HEK293T (cell line): Measurements from ENCODE around the gene SPAST.
"Not testable (repeated sequence)": the region's sequence is repeated elsewhere in the genome, so short reads cannot be mapped to it uniquely, and the experiment has no call there.

Experiments used
- CTCF ChIA-PET: fragments of 350-600 bp; formaldehyde crosslinking; extraction: SDS; loops from one replicate; lab custom pipeline; 2021; ENCODE audit warnings: antibody characterized with exemption, inconsistent platforms; lab: Yijun Ruan, JAX
- POLR2A ChIA-PET: fragments of 350-600 bp; formaldehyde crosslinking; extraction: SDS; loops from one replicate; lab custom pipeline; 2020; ENCODE audit warnings: antibody characterized with exemption, inconsistent platforms; lab: Yijun Ruan, JAX
- DNase-seq: peaks from one replicate; pipeline ENCODE4 v3.0.0; 2012; ENCODE audit warnings: mixed read lengths; ENCODE audit errors: extremely low spot score
- ARNT ChIP-seq: fragments of 450-650 bp; IDR thresholded peaks from 2 replicates; pipeline ENCODE4 v1.6.1; 2017; ENCODE audit warnings: mild to moderate bottlenecking
- BHLHE40 ChIP-seq: fragments of 450-650 bp; IDR thresholded peaks from 2 replicates; pipeline ENCODE4 v1.6.1; 2016; ENCODE audit warnings: mild to moderate bottlenecking, moderate library complexity, borderline replicate concordance
- CTBP1 ChIP-seq: fragments of 450-650 bp; IDR thresholded peaks from 2 replicates; pipeline ENCODE4 v1.6.1; 2016; ENCODE audit warnings: borderline replicate concordance
- ELF4 ChIP-seq: fragments of 450-650 bp; IDR thresholded peaks from 2 replicates; pipeline ENCODE4 v1.6.1; 2017; ENCODE audit warnings: antibody characterized with exemption
- FOXA1 ChIP-seq: fragments of 450-650 bp; IDR thresholded peaks from 2 replicates; pipeline ENCODE4 v1.6.1; 2016; ENCODE audit warnings: mild to moderate bottlenecking
- FOXK2 ChIP-seq: fragments of 450-650 bp; IDR thresholded peaks from 2 replicates; pipeline ENCODE4 v1.6.1; 2016; ENCODE audit warnings: mild to moderate bottlenecking
- FOXM1 ChIP-seq: fragments of 450-650 bp; IDR thresholded peaks from 2 replicates; pipeline ENCODE4 v1.6.1; 2017; ENCODE audit warnings: mild to moderate bottlenecking, borderline replicate concordance
- HDGF ChIP-seq: fragments of 450-650 bp; IDR thresholded peaks from 2 replicates; pipeline ENCODE4 v1.6.1; 2017; ENCODE audit warnings: antibody characterized with exemption, borderline replicate concordance
- L3MBTL2 ChIP-seq: fragments of 450-650 bp; conservative IDR thresholded peaks from 2 replicates; pipeline ENCODE4 v1.6.1; 2016; ENCODE audit warnings: mild to moderate bottlenecking
- LEF1 ChIP-seq: fragments of 450-650 bp; IDR thresholded peaks from 2 replicates; pipeline ENCODE4 v1.6.1; 2017; ENCODE audit warnings: mild to moderate bottlenecking, borderline replicate concordance
- NFRKB ChIP-seq: fragments of 450-650 bp; IDR thresholded peaks from 2 replicates; pipeline ENCODE4 v1.6.1; 2016; ENCODE audit warnings: mild to moderate bottlenecking, moderate library complexity
- SP1 ChIP-seq: fragments of 450-650 bp; IDR thresholded peaks from 2 replicates; pipeline ENCODE4 v1.6.1; 2017
- SUZ12 ChIP-seq: fragments of 450-650 bp; IDR thresholded peaks from 2 replicates; pipeline ENCODE4 v1.6.1; 2016; ENCODE audit warnings: mild to moderate bottlenecking
- TARDBP ChIP-seq: fragments of 450-650 bp; IDR thresholded peaks from 2 replicates; pipeline ENCODE4 v1.6.1; 2016
- ZNF384 ChIP-seq: fragments of 450-650 bp; IDR thresholded peaks from 2 replicates; pipeline ENCODE4 v1.6.1; 2016
- TF ChIP-seq, protein P1 (sequence below): fragments of 450-650 bp; IDR thresholded peaks from 2 replicates; pipeline ENCODE4 v1.6.1; 2016

Gene SPAST, protein sequence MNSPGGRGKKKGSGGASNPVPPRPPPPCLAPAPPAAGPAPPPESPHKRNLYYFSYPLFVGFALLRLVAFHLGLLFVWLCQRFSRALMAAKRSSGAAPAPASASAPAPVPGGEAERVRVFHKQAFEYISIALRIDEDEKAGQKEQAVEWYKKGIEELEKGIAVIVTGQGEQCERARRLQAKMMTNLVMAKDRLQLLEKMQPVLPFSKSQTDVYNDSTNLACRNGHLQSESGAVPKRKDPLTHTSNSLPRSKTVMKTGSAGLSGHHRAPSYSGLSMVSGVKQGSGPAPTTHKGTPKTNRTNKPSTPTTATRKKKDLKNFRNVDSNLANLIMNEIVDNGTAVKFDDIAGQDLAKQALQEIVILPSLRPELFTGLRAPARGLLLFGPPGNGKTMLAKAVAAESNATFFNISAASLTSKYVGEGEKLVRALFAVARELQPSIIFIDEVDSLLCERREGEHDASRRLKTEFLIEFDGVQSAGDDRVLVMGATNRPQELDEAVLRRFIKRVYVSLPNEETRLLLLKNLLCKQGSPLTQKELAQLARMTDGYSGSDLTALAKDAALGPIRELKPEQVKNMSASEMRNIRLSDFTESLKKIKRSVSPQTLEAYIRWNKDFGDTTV

DNA sequence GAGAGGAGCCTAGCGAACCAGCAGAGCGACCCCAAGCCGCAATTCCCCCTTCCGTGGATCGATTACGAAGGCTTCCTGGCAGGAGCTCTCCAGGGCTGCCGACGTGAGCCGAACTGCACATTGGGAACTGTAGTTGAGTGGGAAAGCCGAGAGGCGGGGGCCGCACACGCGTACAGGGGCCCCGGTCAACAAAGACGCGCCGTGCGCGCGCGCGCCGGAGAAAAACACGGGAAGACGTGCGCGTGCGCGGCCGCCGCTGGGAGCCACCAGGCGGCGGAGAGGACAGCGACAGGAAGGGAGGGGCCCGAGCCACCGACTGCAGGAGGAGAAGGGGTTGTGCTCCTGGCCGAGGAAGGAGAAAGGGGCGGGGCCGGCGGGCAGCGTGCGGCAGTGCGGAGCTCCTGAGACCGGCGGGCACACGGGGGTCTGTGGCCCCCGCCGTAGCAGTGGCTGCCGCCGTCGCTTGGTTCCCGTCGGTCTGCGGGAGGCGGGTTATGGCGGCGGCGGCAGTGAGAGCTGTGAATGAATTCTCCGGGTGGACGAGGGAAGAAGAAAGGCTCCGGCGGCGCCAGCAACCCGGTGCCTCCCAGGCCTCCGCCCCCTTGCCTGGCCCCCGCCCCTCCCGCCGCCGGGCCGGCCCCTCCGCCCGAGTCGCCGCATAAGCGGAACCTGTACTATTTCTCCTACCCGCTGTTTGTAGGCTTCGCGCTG lies at the start of gene SPAST:
TSS of gene SPAST (plus strand) at position 247 of the 711 bp plus-strand sequence. CDS start at position 523, 276 bp downstream.
- peak; percentile 95 for DNase-seq
- TF ChIP-seq BHLHE40 (no peak), SP1 (no peak), FOXM1 (no peak; the same call in 1 of the 2 replicates), FOXA1 (no peak), SUZ12 (no peak), TARDBP (no peak), ZNF384 (no peak), LEF1 (no peak), NFRKB (no peak), CTBP1 (no peak)
- TF ChIP-seq, protein P1, sequence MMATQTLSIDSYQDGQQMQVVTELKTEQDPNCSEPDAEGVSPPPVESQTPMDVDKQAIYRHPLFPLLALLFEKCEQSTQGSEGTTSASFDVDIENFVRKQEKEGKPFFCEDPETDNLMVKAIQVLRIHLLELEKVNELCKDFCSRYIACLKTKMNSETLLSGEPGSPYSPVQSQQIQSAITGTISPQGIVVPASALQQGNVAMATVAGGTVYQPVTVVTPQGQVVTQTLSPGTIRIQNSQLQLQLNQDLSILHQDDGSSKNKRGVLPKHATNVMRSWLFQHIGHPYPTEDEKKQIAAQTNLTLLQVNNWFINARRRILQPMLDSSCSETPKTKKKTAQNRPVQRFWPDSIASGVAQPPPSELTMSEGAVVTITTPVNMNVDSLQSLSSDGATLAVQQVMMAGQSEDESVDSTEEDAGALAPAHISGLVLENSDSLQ = no peak
- ChIA-PET POLR2A (interaction anchor here (0.6 to 7.5 kb wide), 22 partner anchors 8 to 619 kb away, joined by 3 to 110 read pairs (median 4); partner anchors contain the start of genes DPY30, MEMO1 and SLC30A6), CTCF (interaction anchor here (0.6 to 1.0 kb wide), 2 partner anchors 64 to 559 kb away, joined by 3 read pairs; no protein-coding TSS in a partner anchor)

DNA sequence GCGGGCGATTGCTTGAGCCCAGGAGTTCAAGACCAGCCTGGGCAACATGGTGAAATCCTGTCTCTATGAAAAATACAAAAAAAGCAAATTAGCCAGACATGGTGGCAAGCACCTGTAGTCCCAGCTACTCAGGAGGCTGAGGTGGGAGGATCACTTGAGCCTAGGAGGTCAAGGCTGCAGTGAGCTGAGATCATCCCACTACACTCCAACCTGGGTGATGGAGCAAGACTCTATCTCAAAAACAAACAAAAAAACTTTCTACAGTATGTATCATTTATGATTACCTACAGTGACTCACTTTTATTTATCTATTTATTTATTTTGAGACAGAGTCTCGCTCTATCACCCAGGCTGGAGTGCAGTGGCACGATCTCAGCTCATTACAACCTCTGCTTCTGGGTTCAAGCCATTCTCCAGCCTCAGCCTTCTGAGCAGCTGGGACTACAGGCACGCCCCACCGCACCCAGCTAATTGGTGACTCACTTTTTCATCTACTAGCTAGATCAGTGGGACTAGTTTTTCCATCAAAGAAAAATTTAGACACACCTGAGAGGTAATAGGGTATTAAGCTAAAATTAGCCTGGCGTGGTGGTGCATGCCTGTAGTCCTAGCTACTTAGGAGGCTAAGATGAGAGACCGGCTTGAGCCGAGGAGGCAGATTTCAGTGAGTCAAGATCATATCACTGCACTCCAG lies 44.4 kb upstream of the SPAST start:
- ChIA-PET POLR2A (interaction anchor here (0.9 to 2.4 kb wide), 2 partner anchors 21 to 45 kb away, joined by 3 to 17 read pairs; partner anchors contain the start of genes DPY30 and SPAST), CTCF (interaction anchor here (0.7 kb wide), 1 partner anchor 343 kb away, joined by 3 read pairs; no protein-coding TSS in a partner anchor)
- DNase-seq = not testable (repeated sequence)

DNA sequence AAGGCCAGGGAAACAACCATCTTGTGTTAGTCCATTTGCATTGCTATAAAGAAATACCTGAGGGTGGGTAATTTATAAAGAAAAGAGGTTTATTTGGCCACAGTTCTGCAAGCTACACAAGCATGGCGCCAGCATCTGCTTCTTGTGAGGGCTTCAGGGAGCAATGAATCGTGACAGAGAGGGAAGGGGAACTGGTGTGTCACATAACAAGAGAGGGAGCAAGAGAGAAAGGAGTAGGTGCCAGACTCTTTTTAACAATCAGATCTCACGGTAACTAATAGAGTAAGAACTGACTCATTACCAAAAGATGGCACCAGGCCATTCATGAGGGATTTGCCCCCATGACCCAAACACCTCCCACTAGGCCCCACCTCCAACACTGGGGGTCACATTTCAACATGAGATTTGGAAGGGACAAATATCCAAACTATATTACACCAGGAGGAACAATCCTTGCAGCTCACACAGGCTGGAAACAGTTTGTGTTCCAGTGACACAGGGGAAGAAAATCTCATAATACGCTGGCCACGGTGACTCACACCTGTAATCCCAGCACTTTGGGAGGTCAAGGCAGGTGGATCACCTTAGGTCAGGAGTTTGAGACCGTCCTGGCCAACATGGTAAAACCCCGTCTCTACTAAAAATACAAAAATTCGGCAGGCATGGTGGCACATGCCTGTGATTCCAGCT lies 29.0 kb upstream of the SPAST start:
- DNase-seq, POLR2A ChIA-PET, CTCF ChIA-PET: not testable (repeated sequence)

DNA sequence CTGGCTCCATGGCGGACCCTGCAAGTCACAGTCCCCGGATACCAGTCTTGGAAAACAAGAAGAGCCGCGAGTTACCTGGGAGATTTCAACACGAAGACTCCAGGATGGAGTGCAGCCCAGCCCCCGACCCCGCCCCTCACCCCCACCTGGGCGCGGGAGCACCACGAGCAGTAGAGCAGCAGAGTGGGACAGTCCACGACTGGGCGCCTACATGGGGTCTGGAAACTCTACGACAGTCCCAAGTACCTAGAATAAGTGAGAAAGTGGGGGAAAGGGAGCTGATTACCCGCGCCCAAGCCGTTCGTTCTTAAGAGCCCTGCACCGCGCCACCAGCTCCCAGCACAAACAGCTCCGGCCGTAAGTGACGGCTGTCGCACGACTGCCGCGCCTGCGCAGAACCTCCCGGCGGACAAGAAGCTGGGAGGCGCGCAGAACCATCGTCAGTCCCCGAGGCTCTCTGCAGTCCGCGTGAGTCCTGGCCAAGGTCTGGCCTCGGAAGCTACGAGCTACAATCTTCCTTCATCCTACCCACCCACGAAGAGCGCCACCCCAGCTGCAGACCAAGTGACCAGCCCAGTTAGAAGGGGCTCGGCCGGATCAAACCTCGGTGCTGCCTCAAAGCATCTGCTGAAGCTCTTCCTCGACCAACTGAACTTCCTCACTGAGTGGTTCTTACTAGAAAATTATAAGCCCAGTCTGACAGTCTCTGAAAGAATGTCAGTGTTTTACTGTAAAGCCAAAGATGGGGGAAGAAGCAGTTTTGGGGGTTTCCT lies 23.7 kb upstream of the SPAST start, which contains the start of gene DPY30:
TSS of gene DPY30 (minus strand) at position 359 of the 773 bp plus-strand sequence. CDS start at position 10, 349 bp downstream.
- TF ChIP-seq, protein P1 = peak; percentile 71; the same call in 1 of the 2 replicates
- TF ChIP-seq ELF4 (peak; percentile 69), FOXK2 (no peak), L3MBTL2 (peak; percentile 79)
- peak; percentile 92 for DNase-seq
- CTCF ChIA-PET = interaction anchor here (1.2 kb wide), 1 partner anchor 10 kb away, joined by 8 read pairs; no protein-coding TSS in a partner anchor
- POLR2A ChIA-PET = interaction anchor here (0.6 to 4.1 kb wide), 26 partner anchors 9 to 195 kb away, joined by 3 to 110 read pairs (median 6); partner anchors contain the start of genes MEMO1, SLC30A6 and SPAST

DNA sequence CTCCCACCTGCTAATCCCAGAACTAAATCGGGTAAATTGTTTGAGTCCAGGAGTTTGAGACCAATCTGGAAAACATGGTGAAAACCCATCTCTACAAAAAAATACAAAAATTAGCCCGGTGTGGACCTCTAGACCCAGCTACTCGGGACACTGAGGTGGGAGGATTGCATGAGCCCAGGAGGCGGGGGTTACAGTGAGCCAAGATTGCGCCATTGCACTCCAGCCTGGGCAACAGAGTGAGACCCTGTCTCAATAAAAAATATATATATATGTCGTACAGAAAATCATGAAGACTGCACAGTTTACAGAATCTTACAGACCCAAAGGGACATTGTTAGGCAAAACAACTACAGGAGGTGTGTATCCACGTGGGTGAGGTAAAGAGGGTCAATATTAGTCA lies 19.8 kb upstream of the SPAST start:
- DNase-seq = no peak
- ChIA-PET POLR2A (no interaction called here), CTCF (no interaction called here)
- TF ChIP-seq ARNT = no peak
- no peak for TF ChIP-seq ZNF384
- TF ChIP-seq ELF4 = no peak

DNA sequence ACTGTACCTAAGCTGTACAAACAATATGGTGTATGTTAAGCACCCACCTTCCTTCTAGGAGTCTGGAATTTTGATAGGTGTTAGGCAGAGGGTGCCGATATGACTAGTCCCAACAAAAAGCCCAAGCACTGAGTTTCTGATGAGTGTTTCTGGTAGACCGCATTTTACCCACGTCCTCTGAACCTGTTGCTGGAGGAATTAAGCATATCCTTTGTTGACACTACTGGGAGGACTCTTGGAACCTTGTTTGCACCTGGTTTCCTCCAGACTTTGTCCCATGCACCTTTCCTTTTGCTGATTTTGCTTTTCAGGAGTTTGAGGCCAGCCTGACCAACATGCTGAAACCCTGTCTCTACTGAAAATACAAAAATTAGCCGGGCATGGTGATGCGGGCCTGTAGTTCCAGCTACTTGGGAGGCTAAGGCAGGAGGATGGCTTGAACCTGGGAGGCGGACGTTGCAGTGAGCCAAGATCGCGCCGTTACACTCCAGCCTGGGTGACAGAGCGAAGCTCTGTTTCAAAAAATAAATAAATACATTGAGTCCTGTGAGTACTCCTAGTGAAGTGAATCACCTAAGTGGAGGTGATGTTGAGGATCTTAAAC lies 11.4 kb upstream of the SPAST start:
- no peak for DNase-seq
- CTCF ChIA-PET = interaction anchor here (1.1 kb wide), 1 partner anchor 10 kb away, joined by 3 read pairs; no protein-coding TSS in a partner anchor
- POLR2A ChIA-PET = interaction anchor here (1.2 kb wide), 1 partner anchor 11 kb away, joined by 5 read pairs; no protein-coding TSS in a partner anchor
- TF ChIP-seq NFRKB (no peak), HDGF (no peak)

DNA sequence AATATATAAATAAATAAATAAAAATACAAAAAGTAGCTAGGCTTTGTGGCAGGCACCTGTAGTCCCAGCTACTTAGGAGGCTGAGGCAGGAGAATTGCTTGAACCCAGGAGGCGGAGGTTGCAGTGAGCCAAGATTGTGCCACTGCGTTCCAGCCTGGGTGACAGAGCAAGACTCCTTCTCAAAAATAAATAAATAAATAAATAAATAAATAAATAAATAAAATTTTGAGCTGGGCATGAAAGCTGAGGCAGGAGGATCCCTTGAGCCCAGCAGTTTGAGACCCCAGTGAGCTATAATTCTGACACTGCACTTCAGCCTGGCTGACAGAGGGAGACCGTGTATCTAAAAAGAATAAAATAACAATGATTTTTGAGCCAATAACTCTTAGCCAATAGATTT lies 8.8 kb upstream of the SPAST start:
- DNase-seq = not testable (repeated sequence)
- ChIA-PET CTCF (interaction anchor here (0.7 to 0.9 kb wide), 2 partner anchors 169 to 218 kb away, joined by 3 read pairs; no protein-coding TSS in a partner anchor), POLR2A (interaction anchor here (0.9 to 2.6 kb wide), 3 partner anchors 8 to 111 kb away, joined by 3 to 17 read pairs (median 10); partner anchors contain the start of genes DPY30, SLC30A6 and SPAST)
